Natural killer cell (primary cell): ENCODE measurements around the gene DBNDD2. TPM values are rescaled to one million over a fixed set of nuclear protein-coding genes. Genes with fewer than 3 reads are reported as not detected.

Source experiments
- ATAC-seq, 3 donors: fragments of 150-1000 bp in 2 of 3; fragments of 200-7000 bp in 1 of 3; cut with Tn5 transposase; 1 replicate in 1 of 3; 2 replicates in 2 of 3; pipeline ENCODE4 v1.10.0; 2021; ENCODE audit warnings: mild to moderate bottlenecking in 2 of 3, moderate library complexity in 2 of 3
- DNase-seq, 2 donors: peaks; one replicate each; pipeline versions ENCODE4 v3.0.0 to v3.0.0-alpha.2; 2013 to 2021; ENCODE audit warnings: mixed read lengths in 1 of 2
- H3K27ac ChIP-seq: one replicate; pipeline ENCODE4 v1.5.1; 2013; ENCODE audit warnings: mild to moderate bottlenecking, low read length
- H3K27me3 ChIP-seq: one replicate; pipeline ENCODE4 v1.6.1; 2013; ENCODE audit warnings: low read length; ENCODE audit not compliant: control insufficient read depth, insufficient read depth
- H3K36me3 ChIP-seq: one replicate; pipeline ENCODE4 v1.6.1; 2013; ENCODE audit warnings: low read length; ENCODE audit not compliant: control insufficient read depth, insufficient read depth
- H3K4me1 ChIP-seq: one replicate; pipeline ENCODE4 v1.6.1; 2013; ENCODE audit warnings: low read length; ENCODE audit not compliant: control insufficient read depth, insufficient read depth
- H3K4me3 ChIP-seq: one replicate; pipeline ENCODE4 v1.5.1; 2013; ENCODE audit warnings: low read length
- H3K9me3 ChIP-seq: one replicate; pipeline ENCODE4 v1.6.1; 2013; ENCODE audit warnings: low read length; ENCODE audit not compliant: control insufficient read depth, insufficient read depth
- H3K27ac Mint-ChIP-seq, 2 donors: one replicate each; pipeline ENCODE4 v1.8.0; 2022; ENCODE audit warnings: mild to moderate bottlenecking in 2 of 2, mixed read lengths in 2 of 2, moderate library complexity in 1 of 2
- H3K27me3 Mint-ChIP-seq, 2 donors: one replicate each; pipeline ENCODE4 v1.8.0; 2022; ENCODE audit warnings: low read depth in 2 of 2, mixed read lengths in 2 of 2
- H3K36me3 Mint-ChIP-seq: one replicate; pipeline ENCODE4 v1.8.0; 2022; ENCODE audit warnings: mixed read lengths
- H3K4me1 Mint-ChIP-seq, 2 donors: one replicate each; pipeline ENCODE4 v1.8.0; 2022; ENCODE audit warnings: mixed read lengths in 2 of 2
- H3K4me3 Mint-ChIP-seq: one replicate; pipeline ENCODE4 v1.8.0; 2022; ENCODE audit warnings: mild to moderate bottlenecking, moderate library complexity, mixed read lengths
- H3K9me3 Mint-ChIP-seq, 2 donors: one replicate each; pipeline ENCODE4 v1.8.0; 2022; ENCODE audit warnings: mixed read lengths in 2 of 2
- WGBS: methylation state at CpG from one replicate; pipeline ENCODE4 v1.1.7; 2013; ENCODE audit warnings: missing lambda C conversion rate; ENCODE audit not compliant: insufficient coverage; 5-methylcytosine and 5-hydroxymethylcytosine counted together
- intact Hi-C: fragments of 100-400 bp; cut with micrococcal nuclease; formaldehyde crosslinking; loops from one replicate; pipeline ENCODE4 v1.14.2; 2022
- total RNA-seq, 4 donors: library from RNA; stranded (reverse); fragments of 120-200 nt in 1 of 4; gene quantifications; one replicate each; pipeline versions ENCODE4 v1.2.3 to v1.2.4, GENCODE V29; 2013 to 2022
- TF ChIP-seq, protein P1 (sequence below): fragments of 200-600 bp; IDR thresholded peaks from one replicate; pipeline ENCODE4 v1.8.0; 2022; ENCODE audit warnings: antibody characterized with exemption

DBNDD2 gene
- total RNA-seq, 3 donors from 2014 or later (not counting 1 experiment from before 2014, with no cell fraction given), result 13.0 to 14.7 (median 13.3) TPM

DNA sequence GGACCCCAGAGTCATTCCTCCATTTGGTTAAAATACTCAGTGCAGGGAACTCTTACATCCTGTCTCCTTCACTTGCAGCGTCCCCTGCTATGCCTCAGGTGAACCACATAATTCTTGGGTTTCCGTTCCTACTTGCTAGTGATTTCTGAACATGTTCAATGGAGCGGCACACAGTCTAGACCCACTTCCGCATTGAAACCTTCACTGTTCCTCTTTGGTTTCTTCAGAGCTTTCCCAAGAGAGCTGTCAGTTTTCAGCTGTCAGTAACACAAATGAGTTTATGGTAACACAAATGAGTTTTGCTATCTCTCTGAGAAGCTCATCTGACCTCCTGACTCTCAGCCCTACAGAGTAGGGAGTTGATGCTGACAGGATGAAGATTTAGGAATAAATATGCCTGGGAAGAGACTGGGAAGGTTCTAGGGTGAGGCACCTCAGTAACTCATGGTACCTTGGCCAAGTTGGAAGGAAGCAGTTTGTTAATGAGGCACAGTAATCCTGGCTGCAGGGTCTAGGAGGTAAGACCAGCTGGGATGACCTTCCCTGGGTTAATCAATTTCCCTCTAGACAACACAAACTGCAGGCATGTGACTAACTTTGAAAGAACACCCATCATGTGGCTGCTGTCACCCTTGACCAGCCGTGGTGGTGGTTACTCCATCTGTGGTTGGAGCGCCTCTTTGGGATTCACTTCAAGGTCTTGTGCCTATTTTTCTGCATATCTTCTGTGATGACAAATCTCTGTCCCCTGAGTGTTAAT is 39.7 kb upstream of the DBNDD2 start:
- H3K9me3 Mint-ChIP-seq, result no peaks in the 10 kb centered on the region
- intact Hi-C loops, result no loop called here
- H3K4me3 Mint-ChIP-seq, result peak overlapping the region; percentile 67
- H3K27ac ChIP-seq, result peak overlapping the region; percentile 65
- H3K27me3 Mint-ChIP-seq, result no peaks in the 10 kb centered on the region
- peak overlapping the region; percentile 83 to 88 for H3K27ac Mint-ChIP-seq
- DNase-seq (peak in 1 of 2 donors; percentile 72), ATAC-seq (peak in 2 of 3 donors; percentile 28 to 51)
- peaks cover 9% of the 10 kb centered on the region for H3K36me3 Mint-ChIP-seq
- no peaks in the 10 kb centered on the region for H3K9me3 ChIP-seq
- peaks cover 44% of the 10 kb centered on the region for H3K4me1 ChIP-seq
- peaks cover 31% of the 10 kb centered on the region for H3K36me3 ChIP-seq
- TF ChIP-seq, protein P1, sequence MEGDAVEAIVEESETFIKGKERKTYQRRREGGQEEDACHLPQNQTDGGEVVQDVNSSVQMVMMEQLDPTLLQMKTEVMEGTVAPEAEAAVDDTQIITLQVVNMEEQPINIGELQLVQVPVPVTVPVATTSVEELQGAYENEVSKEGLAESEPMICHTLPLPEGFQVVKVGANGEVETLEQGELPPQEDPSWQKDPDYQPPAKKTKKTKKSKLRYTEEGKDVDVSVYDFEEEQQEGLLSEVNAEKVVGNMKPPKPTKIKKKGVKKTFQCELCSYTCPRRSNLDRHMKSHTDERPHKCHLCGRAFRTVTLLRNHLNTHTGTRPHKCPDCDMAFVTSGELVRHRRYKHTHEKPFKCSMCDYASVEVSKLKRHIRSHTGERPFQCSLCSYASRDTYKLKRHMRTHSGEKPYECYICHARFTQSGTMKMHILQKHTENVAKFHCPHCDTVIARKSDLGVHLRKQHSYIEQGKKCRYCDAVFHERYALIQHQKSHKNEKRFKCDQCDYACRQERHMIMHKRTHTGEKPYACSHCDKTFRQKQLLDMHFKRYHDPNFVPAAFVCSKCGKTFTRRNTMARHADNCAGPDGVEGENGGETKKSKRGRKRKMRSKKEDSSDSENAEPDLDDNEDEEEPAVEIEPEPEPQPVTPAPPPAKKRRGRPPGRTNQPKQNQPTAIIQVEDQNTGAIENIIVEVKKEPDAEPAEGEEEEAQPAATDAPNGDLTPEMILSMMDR, result no peak
- no peak overlapping the region for H3K4me3 ChIP-seq
- 29% methylated on average over 6 of the region's 6 CpGs for WGBS
- peaks cover 50 to 58% of the 10 kb centered on the region in 2 donors for H3K4me1 Mint-ChIP-seq
- H3K27me3 ChIP-seq, result no peaks in the 10 kb centered on the region

DNA sequence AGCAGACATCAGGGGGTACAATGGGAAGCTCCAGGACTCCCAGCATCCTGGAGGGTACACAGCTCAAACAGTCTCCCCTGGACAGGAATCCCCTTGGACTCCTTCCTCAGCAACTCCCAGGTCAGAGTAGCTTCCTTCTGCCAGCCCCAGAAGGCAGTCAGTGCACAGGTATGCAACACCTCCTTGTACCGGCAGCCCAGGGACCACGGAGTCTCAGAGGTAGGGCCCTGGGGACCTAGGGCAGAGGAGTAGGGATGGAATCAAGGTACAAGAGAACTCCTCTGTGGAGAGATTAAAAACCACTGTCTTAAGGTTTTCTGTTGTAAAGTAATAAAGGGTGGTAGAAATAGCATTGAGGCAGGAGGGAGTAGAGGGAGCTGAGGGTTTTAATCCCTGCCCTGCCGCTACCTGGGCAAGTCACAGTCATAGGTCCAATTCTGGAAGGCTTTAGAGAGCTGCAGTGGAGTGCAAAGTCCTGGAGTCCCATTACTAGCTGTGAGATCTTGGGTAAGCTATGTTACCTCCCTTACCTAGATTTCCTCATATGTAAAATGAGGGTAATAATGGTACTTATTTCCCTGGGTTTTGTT is 37.4 kb upstream of the DBNDD2 start:
- H3K9me3 Mint-ChIP-seq, result no peaks in the 10 kb centered on the region
- H3K27ac ChIP-seq, result no peak overlapping the region
- no peaks in the 10 kb centered on the region for H3K9me3 ChIP-seq
- peaks cover 39% of the 10 kb centered on the region in 2 donors for H3K4me1 Mint-ChIP-seq
- WGBS, result 95% methylated on average over 3 of the region's 3 CpGs
- peaks cover 28% of the 10 kb centered on the region for H3K36me3 ChIP-seq
- H3K27me3 ChIP-seq, result no peaks in the 10 kb centered on the region
- TF ChIP-seq, protein P1, result no peak
- no peaks in the 10 kb centered on the region for H3K27me3 Mint-ChIP-seq
- intact Hi-C loops, result no loop called here
- H3K4me3 ChIP-seq, result no peak overlapping the region
- peak overlapping the region; percentile 84 to 93 for H3K27ac Mint-ChIP-seq
- ATAC-seq, result no peak
- DNase-seq, result no peak
- peaks cover 9% of the 10 kb centered on the region for H3K36me3 Mint-ChIP-seq
- no peak overlapping the region for H3K4me3 Mint-ChIP-seq
- H3K4me1 ChIP-seq, result peaks cover 46% of the 10 kb centered on the region

DNA sequence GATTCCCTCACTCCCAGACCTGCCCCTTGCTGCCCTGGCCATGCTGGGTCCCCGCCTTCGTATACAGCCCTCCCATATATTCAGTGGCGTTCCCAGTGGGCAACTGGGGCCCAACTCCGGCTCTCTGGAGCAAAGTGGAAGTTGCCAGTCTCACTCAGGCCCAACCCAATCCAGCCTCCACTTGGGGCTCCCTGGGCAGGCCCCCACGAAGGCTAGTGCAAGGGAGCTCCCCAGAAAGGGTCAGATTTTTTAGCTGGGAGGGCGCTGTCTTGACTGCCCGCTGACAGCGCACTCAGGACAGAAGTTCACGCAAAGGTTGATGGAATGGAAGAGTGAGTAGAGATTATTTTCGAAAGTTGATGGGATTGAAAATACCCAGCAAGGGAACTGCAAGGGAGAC is 35.8 kb upstream of the DBNDD2 start:
- Histone ChIP-seq H3K4me1 (peaks cover 38% of the 10 kb centered on the region), H3K9me3 (no peaks in the 10 kb centered on the region), H3K36me3 (peaks cover 12% of the 10 kb centered on the region), H3K27ac (no peak overlapping the region), H3K4me3 (no peak overlapping the region), H3K27me3 (no peaks in the 10 kb centered on the region)
- H3K36me3 Mint-ChIP-seq, result peaks cover 9% of the 10 kb centered on the region
- 95% methylated on average over 10 of the region's 10 CpGs for WGBS
- TF ChIP-seq, protein P1, result no peak
- intact Hi-C loops, result no loop called here
- H3K4me1 Mint-ChIP-seq, result peaks cover 27 to 35% of the 10 kb centered on the region in 2 donors
- H3K4me3 Mint-ChIP-seq, result peak overlapping the region; percentile 76
- H3K27ac Mint-ChIP-seq, result peak overlapping the region; percentile 84 to 93
- ATAC-seq, result no peak
- H3K9me3 Mint-ChIP-seq, result no peaks in the 10 kb centered on the region
- DNase-seq, result no peak
- H3K27me3 Mint-ChIP-seq, result no peaks in the 10 kb centered on the region
